Heart left ventricle (tissue), 11 donors: Measurements from ENCODE around the gene DCST1. TPM values are rescaled to one million over a fixed set of nuclear protein-coding genes. Genes with fewer than 3 reads are reported as not detected.

Experiments used
- polyA plus RNA-seq, 2 donors: library from polyadenylated mRNA; stranded (reverse); fragments of 200-250 nt; gene quantifications; one replicate each; pipeline ENCODE4 v1.2.3, GENCODE V29; 2013
- total RNA-seq, 9 donors: library from RNA; depleted of rRNA in 2 of 9; stranded (reverse); fragments of >200 nt in 2 of 9; fragmentation: NEBNext Ultra II Directional in 3 of 9; extraction: Animal tissue kit (Norgen Biotek cat#: 25700) in 3 of 9; gene quantifications; one replicate each; pipeline versions ENCODE4 v1.1.0 to v1.2.4, GENCODE V29; 2016 to 2023
- donor health status: ischemic (EF 13 %, LVEDD 7.1; RV severe dilation, severe dysfunction).
- donor health status: healthy with polysubstance abuse.
- donor health status: DM: no; HTN: yes; CAD: no.
- donor health status: DM: no; HTN: no; CAD: no.
- donor health status: ischemic (EF 25% LVEDD 5.7; RV mildly dilated, moderate dysfunction).
- donor health status: healthy.
- donor health status: DM: yes; HTN: yes; CAD: no.
- donor health status: PGD.
- donor health status: nonischemic (EF 23%, LVEDD 6.1; RV moderate dilation, normal function).

DCST1 gene
- total and polyA plus RNA-seq, 11 donors = not detected

Other genes starting within 250 kb of the DCST1 start
- 1 to 10 TPM; 1.0 to 4.6 (median 3.0) TPM for gene KCNN3, start 163.5 kb upstream of the DCST1 start, total RNA-seq
- under 1 TPM; 0.42 to 0.88 TPM for gene KCNN3, start 163.5 kb upstream of the DCST1 start, polyA plus RNA-seq
- gene PMVK, start 97.1 kb upstream of the DCST1 start, total RNA-seq = 10 to 100 TPM; 12.8 to 50.8 (median 37.5) TPM
- gene PMVK, start 97.1 kb upstream of the DCST1 start, polyA plus RNA-seq = 10 to 100 TPM; 47.1 to 52.1 TPM
- gene PBXIP1, start 77.7 kb upstream of the DCST1 start, total RNA-seq = 10 to 100 TPM; 38.2 to 70.4 (median 51.7) TPM
- 10 to 100 TPM; 36.9 to 38.2 TPM for gene PBXIP1, start 77.7 kb upstream of the DCST1 start, polyA plus RNA-seq
- 10 to 100 TPM; 10.7 to 19.2 (median 16.3) TPM for gene PYGO2, start 72.0 kb upstream of the DCST1 start, total RNA-seq
- gene PYGO2, start 72.0 kb upstream of the DCST1 start, polyA plus RNA-seq = 10 to 100 TPM in 1 of 2 donors, 1 to 10 TPM in 1; 9.7 to 18.0 TPM
- 100 to 1,000 TPM in 1 of 9 donors, 10 to 100 TPM in 8; 38.8 to 115 (median 62.4) TPM for gene SHC1, start 63.1 kb upstream of the DCST1 start, total RNA-seq
- 10 to 100 TPM; 23.6 to 93.7 TPM for gene SHC1, start 63.1 kb upstream of the DCST1 start, polyA plus RNA-seq
- gene CKS1B, start 59.1 kb upstream of the DCST1 start, total RNA-seq = 10 to 100 TPM; 11.0 to 30.0 (median 16.7) TPM
- 10 to 100 TPM in 1 of 2 donors, 1 to 10 TPM in 1; 6.8 to 48.9 TPM for gene CKS1B, start 59.1 kb upstream of the DCST1 start, polyA plus RNA-seq
- 10 to 100 TPM; 19.4 to 35.0 (median 27.4) TPM for gene FLAD1, start 50.5 kb upstream of the DCST1 start, total RNA-seq
- 10 to 100 TPM; 22.3 to 50.7 TPM for gene FLAD1, start 50.5 kb upstream of the DCST1 start, polyA plus RNA-seq
- gene LENEP, start 40.2 kb upstream of the DCST1 start, total RNA-seq = not detected
- gene LENEP, start 40.2 kb upstream of the DCST1 start, polyA plus RNA-seq = not detected
- gene ZBTB7B, start 31.0 kb upstream of the DCST1 start, total RNA-seq = 10 to 100 TPM; 29.5 to 80.0 (median 46.6) TPM
- 100 to 1,000 TPM in 1 of 2 donors, 10 to 100 TPM in 1; 39.2 to 103 TPM for gene ZBTB7B, start 31.0 kb upstream of the DCST1 start, polyA plus RNA-seq
- gene DCST2, start within 50 bp of the DCST1 start, total RNA-seq = under 1 TPM in 8 of 9 donors, not detected in 1; 0.14 to 0.62 (median 0.35) TPM
- under 1 TPM; 0.17 to 0.65 TPM for gene DCST2, start within 50 bp of the DCST1 start, polyA plus RNA-seq
- gene ADAM15, start 17.5 kb downstream of the DCST1 start, total RNA-seq = 100 to 1,000 TPM in 3 of 9 donors, 10 to 100 TPM in 6; 55.8 to 199 (median 67.5) TPM
- gene ADAM15, start 17.5 kb downstream of the DCST1 start, polyA plus RNA-seq = 100 to 1,000 TPM; 112 to 113 TPM
- 1 to 10 TPM; 1.1 to 3.3 (median 2.2) TPM for gene EFNA4, start 29.9 kb downstream of the DCST1 start, total RNA-seq
- gene EFNA4, start 29.9 kb downstream of the DCST1 start, polyA plus RNA-seq = 1 to 10 TPM; 2.0 to 4.8 TPM
- 1 to 10 TPM in 2 of 9 donors, under 1 TPM in 7; 0.20 to 2.4 (median 0.61) TPM for gene EFNA3, start 45.0 kb downstream of the DCST1 start, total RNA-seq
- gene EFNA3, start 45.0 kb downstream of the DCST1 start, polyA plus RNA-seq = 1 to 10 TPM in 1 of 2 donors, under 1 TPM in 1; 0.61 to 1.9 TPM
- gene EFNA1, start 94.1 kb downstream of the DCST1 start, total RNA-seq = 10 to 100 TPM; 22.8 to 51.8 (median 37.2) TPM
- 100 to 1,000 TPM in 1 of 2 donors, 10 to 100 TPM in 1; 31.6 to 103 TPM for gene EFNA1, start 94.1 kb downstream of the DCST1 start, polyA plus RNA-seq
- 10 to 100 TPM in 4 of 9 donors, 1 to 10 TPM in 5; 5.4 to 21.7 (median 9.7) TPM for gene SLC50A1, start 102.0 kb downstream of the DCST1 start, total RNA-seq
- 10 to 100 TPM; 15.7 to 36.0 TPM for gene SLC50A1, start 102.0 kb downstream of the DCST1 start, polyA plus RNA-seq
- 10 to 100 TPM; 46.1 to 70.7 (median 54.4) TPM for gene DPM3, start 106.7 kb downstream of the DCST1 start, total RNA-seq
- 100 to 1,000 TPM in 1 of 2 donors, 10 to 100 TPM in 1; 75.4 to 216 TPM for gene DPM3, start 106.7 kb downstream of the DCST1 start, polyA plus RNA-seq
- gene KRTCAP2, start 139.5 kb downstream of the DCST1 start, total RNA-seq = 100 to 1,000 TPM; 106 to 199 (median 123) TPM
- 100 to 1,000 TPM; 220 to 283 TPM for gene KRTCAP2, start 139.5 kb downstream of the DCST1 start, polyA plus RNA-seq
- gene TRIM46, start 140.0 kb downstream of the DCST1 start, total RNA-seq = under 1 TPM in 5 of 9 donors, not detected in 4; 0.08 to 0.41 (median 0.12) TPM
- gene TRIM46, start 140.0 kb downstream of the DCST1 start, polyA plus RNA-seq = under 1 TPM in 1 of 2 donors, not detected in 1; 0.04 TPM
- gene THBS3, start 174.1 kb downstream of the DCST1 start, total RNA-seq = 10 to 100 TPM in 2 of 9 donors, 1 to 10 TPM in 7; 3.0 to 22.2 (median 5.5) TPM
- 1 to 10 TPM; 2.7 to 6.8 TPM for gene THBS3, start 174.1 kb downstream of the DCST1 start, polyA plus RNA-seq
- 10 to 100 TPM; 14.1 to 32.2 (median 19.3) TPM for gene MTX1, start 174.9 kb downstream of the DCST1 start, total RNA-seq
- gene MTX1, start 174.9 kb downstream of the DCST1 start, polyA plus RNA-seq = 10 to 100 TPM; 28.1 to 37.1 TPM
- gene ENTREP3, start 221.7 kb downstream of the DCST1 start, total RNA-seq = 10 to 100 TPM; 10.5 to 24.4 (median 12.8) TPM
- 10 to 100 TPM in 1 of 2 donors, 1 to 10 TPM in 1; 5.1 to 21.6 TPM for gene ENTREP3, start 221.7 kb downstream of the DCST1 start, polyA plus RNA-seq
- gene SCAMP3, start 228.5 kb downstream of the DCST1 start, total RNA-seq = 10 to 100 TPM; 51.2 to 92.8 (median 65.8) TPM
- gene SCAMP3, start 228.5 kb downstream of the DCST1 start, polyA plus RNA-seq = 100 to 1,000 TPM in 1 of 2 donors, 10 to 100 TPM in 1; 53.3 to 123 TPM
- 10 to 100 TPM in 8 of 9 donors, 1 to 10 TPM in 1; 9.6 to 26.1 (median 17.2) TPM for gene CLK2, start 239.7 kb downstream of the DCST1 start, total RNA-seq
- 10 to 100 TPM; 15.9 to 22.8 TPM for gene CLK2, start 239.7 kb downstream of the DCST1 start, polyA plus RNA-seq
- gene HCN3, start 243.6 kb downstream of the DCST1 start, total RNA-seq = 1 to 10 TPM in 4 of 9 donors, under 1 TPM in 5; 0.49 to 1.7 (median 0.99) TPM
- 1 to 10 TPM; 1.2 to 1.4 TPM for gene HCN3, start 243.6 kb downstream of the DCST1 start, polyA plus RNA-seq